Astrocyte (in vitro differentiated cells and primary cell): Measurements from ENCODE around the gene COPB1. TPM values are rescaled to one million over a fixed set of nuclear protein-coding genes. Genes with fewer than 3 reads are reported as not detected.

Source experiments
- DNase-seq: peaks from one replicate; pipeline ENCODE4 v3.0.0-alpha.2; 2010; ENCODE audit warnings: low read depth
- FAIRE-seq: peaks from 2 replicates; lab custom pipeline; 2011; peaks lifted over from hg19 to GRCh38; lab: Jason Lieb, UNC
- H2AFZ ChIP-seq: 2 replicates; pipeline ENCODE4 v1.6.0; 2012; ENCODE audit warnings: low read depth, low read length, inconsistent platforms
- H3K27ac ChIP-seq: 2 replicates; pipeline ENCODE4 v1.5.1; 2011; ENCODE audit warnings: low read depth, low read length, inconsistent platforms
- H3K27me3 ChIP-seq: 2 replicates; pipeline ENCODE4 v1.6.0; 2011; ENCODE audit warnings: low read length, inconsistent platforms; ENCODE audit not compliant: insufficient read depth
- H3K36me3 ChIP-seq: 2 replicates; pipeline ENCODE4 v1.5.1; 2011; ENCODE audit warnings: low read length, inconsistent platforms; ENCODE audit not compliant: insufficient read depth
- H3K4me1 ChIP-seq: 2 replicates; pipeline ENCODE4 v1.5.1; 2011; ENCODE audit warnings: low read length, inconsistent platforms; ENCODE audit not compliant: insufficient read depth
- H3K4me2 ChIP-seq: 2 replicates; pipeline ENCODE4 v1.6.0; 2012; ENCODE audit warnings: low read length, inconsistent platforms
- H3K4me3 ChIP-seq: 2 replicates; pipeline ENCODE4 v1.5.1; 2011; ENCODE audit warnings: low read depth, mild to moderate bottlenecking, low read length, inconsistent platforms; ENCODE audit not compliant: insufficient read depth
- H3K79me2 ChIP-seq: 2 replicates; pipeline ENCODE4 v1.6.0; 2012; ENCODE audit warnings: mild to moderate bottlenecking, low read length, inconsistent platforms; ENCODE audit not compliant: insufficient read depth
- H3K9ac ChIP-seq: 2 replicates; pipeline ENCODE4 v1.6.0; 2012; ENCODE audit warnings: mild to moderate bottlenecking, low read length, inconsistent platforms
- H3K9me3 ChIP-seq: 2 replicates; pipeline ENCODE4 v1.5.1; 2012; ENCODE audit warnings: low read depth, mild to moderate bottlenecking, low read length, inconsistent platforms; ENCODE audit not compliant: insufficient read depth
- H4K20me1 ChIP-seq: 2 replicates; pipeline ENCODE4 v1.6.0; 2012; ENCODE audit warnings: low read length, inconsistent platforms; ENCODE audit not compliant: insufficient read depth
- H3K27ac Mint-ChIP-seq: one replicate; pipeline ENCODE4 v1.8.0; 2021; ENCODE audit warnings: mild to moderate bottlenecking, mixed read lengths; ENCODE audit not compliant: unreplicated experiment
- H3K27me3 Mint-ChIP-seq: one replicate; pipeline ENCODE4 v1.8.0; 2021; ENCODE audit warnings: low read depth, mixed read lengths; ENCODE audit not compliant: unreplicated experiment
- H3K36me3 Mint-ChIP-seq: one replicate; pipeline ENCODE4 v1.8.0; 2021; ENCODE audit warnings: low read depth, mixed read lengths; ENCODE audit not compliant: unreplicated experiment
- H3K4me1 Mint-ChIP-seq: one replicate; pipeline ENCODE4 v1.8.0; 2021; ENCODE audit warnings: low read depth, mixed read lengths; ENCODE audit not compliant: unreplicated experiment
- H3K4me3 Mint-ChIP-seq: one replicate; pipeline ENCODE4 v1.8.0; 2021; ENCODE audit warnings: mild to moderate bottlenecking, moderate library complexity, mixed read lengths; ENCODE audit not compliant: unreplicated experiment
- H3K9me3 Mint-ChIP-seq: one replicate; pipeline ENCODE4 v1.8.0; 2021; ENCODE audit warnings: mild to moderate bottlenecking, mixed read lengths; ENCODE audit not compliant: unreplicated experiment
- CTCF ChIP-seq: IDR thresholded peaks from 2 replicates; pipeline ENCODE4 v1.5.1; 2011; ENCODE audit warnings: low read depth, mild to moderate bottlenecking, inconsistent platforms, low read length, moderate library complexity; ENCODE audit not compliant: insufficient read depth
- EZH2 ChIP-seq: IDR thresholded peaks from 2 replicates; pipeline ENCODE4 v1.6.1; 2012; ENCODE audit warnings: mild to moderate bottlenecking, low read length, inconsistent platforms; ENCODE audit not compliant: insufficient read depth
- total RNA-seq: library from RNA; stranded (reverse); gene quantifications from 2 replicates; pipeline ENCODE4 v1.2.1, GENCODE V29; 2021

COPB1 gene
- total RNA-seq, 1 donor from 2014 or later = 223 TPM

GRCh38 chr11:14414470-14415461 lies 84.8 kb downstream of the COPB1 start:
- peak; percentile 55 for DNase-seq
- no peaks in the 10 kb centered on the region for H3K79me2 ChIP-seq
- Mint-ChIP-seq H3K4me3 (no peak overlapping the region), H3K27ac (peak overlapping the region; percentile 87), H3K9me3 (no peaks in the 10 kb centered on the region), H3K36me3 (peaks cover under 1% of the 10 kb centered on the region), H3K27me3 (no peaks in the 10 kb centered on the region), H3K4me1 (peaks cover 48% of the 10 kb centered on the region)
- peaks cover 37% of the 10 kb centered on the region for H3K4me1 ChIP-seq
- H3K4me2 ChIP-seq = peak overlapping the region; percentile 16
- H3K9me3 ChIP-seq = no peaks in the 10 kb centered on the region
- no peaks in the 10 kb centered on the region for H3K36me3 ChIP-seq
- H3K9ac ChIP-seq = peak overlapping the region; percentile 1
- no peak for FAIRE-seq
- peak overlapping the region; percentile 23 for H3K27ac ChIP-seq
- H4K20me1 ChIP-seq = no peaks in the 10 kb centered on the region
- TF ChIP-seq EZH2 (no peak), CTCF (peak; percentile 6)
- H3K27me3 ChIP-seq = no peaks in the 10 kb centered on the region
- no peak overlapping the region for H3K4me3 ChIP-seq
- peak overlapping the region; percentile 5 for H2AFZ ChIP-seq

DNA sequence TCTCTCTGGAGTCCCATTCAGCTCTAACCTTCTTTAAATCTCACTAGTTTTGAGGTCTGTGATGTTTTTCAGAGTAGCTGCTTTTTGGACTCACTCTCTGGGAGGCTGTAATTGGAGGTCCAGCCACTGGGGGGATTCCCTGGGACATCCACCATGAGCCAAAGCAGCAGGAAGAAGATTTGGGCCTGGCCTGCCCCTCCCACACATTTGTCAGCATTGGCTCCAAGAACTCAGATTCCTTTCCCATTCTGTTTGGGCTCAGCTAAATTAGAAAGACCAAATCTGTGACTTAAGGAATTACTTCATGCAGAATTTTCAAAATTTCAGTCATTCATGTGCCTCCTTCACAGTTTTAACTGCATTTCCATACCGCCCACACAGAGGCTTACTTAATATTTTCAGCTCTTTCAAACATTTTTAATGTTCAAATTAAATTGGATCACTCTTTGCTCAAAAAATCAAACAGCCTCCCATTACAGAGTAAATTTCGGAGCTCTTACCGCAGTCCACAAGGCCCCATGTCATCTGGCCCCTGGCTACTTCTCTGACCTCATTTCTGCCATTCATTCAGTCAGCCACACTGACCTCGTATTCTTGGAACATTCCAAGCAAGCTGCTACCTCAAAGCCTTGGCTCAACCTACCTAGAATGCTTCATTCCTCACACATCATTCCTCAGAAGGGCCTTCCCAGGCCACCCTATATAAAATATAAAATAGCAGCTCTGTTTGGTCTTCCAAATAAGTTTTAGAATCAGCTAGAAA lies 86.1 kb downstream of the COPB1 start:
- Histone ChIP-seq H3K4me1 (peaks cover 37% of the 10 kb centered on the region), H3K27ac (peak overlapping the region; percentile 45), H3K79me2 (no peaks in the 10 kb centered on the region), H4K20me1 (no peaks in the 10 kb centered on the region), H3K36me3 (no peaks in the 10 kb centered on the region), H3K4me2 (peak overlapping the region; percentile 8), H3K27me3 (no peaks in the 10 kb centered on the region), H2AFZ (no peak overlapping the region), H3K9me3 (no peaks in the 10 kb centered on the region), H3K4me3 (no peak overlapping the region), H3K9ac (peak overlapping the region; percentile 5)
- Mint-ChIP-seq H3K27me3 (no peaks in the 10 kb centered on the region), H3K4me3 (no peak overlapping the region), H3K36me3 (no peaks in the 10 kb centered on the region), H3K4me1 (peaks cover 44% of the 10 kb centered on the region), H3K27ac (peak overlapping the region; percentile 89), H3K9me3 (no peaks in the 10 kb centered on the region)
- FAIRE-seq (no peak), DNase-seq (peak; percentile 90)
- TF ChIP-seq CTCF (peak; percentile 29), EZH2 (no peak)
